OCI-LY3 (cell line): Measurements from ENCODE around the gene ZNF827.

Experiments used
- H2AFZ ChIP-seq: fragments of 200-600, 300-600 bp; shearing (Covaris generic); 2 replicates; pipeline ENCODE4 v1.6.0; 2014; ENCODE audit warnings: antibody characterized with exemption, low read depth, low read length
- H3K27ac ChIP-seq: fragments of 200-600, 300-600 bp; sonication (generic); 2 replicates; pipeline ENCODE4 v1.5.1; 2014; ENCODE audit warnings: mild to moderate bottlenecking, low read length, moderate library complexity, mixed read lengths
- H3K27me3 ChIP-seq: fragments of 200-600, 300-600 bp; sonication (generic); 2 replicates; pipeline ENCODE4 v1.6.1; 2014; ENCODE audit warnings: low read depth, low read length, mixed read lengths
- H3K36me3 ChIP-seq: fragments of 200-600, 300-600 bp; sonication (generic); replicated peaks from 2 replicates; pipeline ENCODE3; 2014; ENCODE audit warnings: low read depth, low read length, mixed read lengths
- H3K4me1 ChIP-seq: fragments of 300-600, 200-600 bp; sonication (generic); 2 replicates; pipeline ENCODE4 v1.6.1; 2014; ENCODE audit warnings: low read length, mixed read lengths
- H3K4me2 ChIP-seq: fragments of 200-600, 300-600 bp; sonication (generic); 2 replicates; pipeline ENCODE4 v1.6.1; 2014; ENCODE audit warnings: low read length, mixed read lengths
- H3K4me3 ChIP-seq: fragments of 300-600, 200-600 bp; sonication (generic); 2 replicates; pipeline ENCODE4 v1.5.1; 2014; ENCODE audit warnings: antibody characterized with exemption, mild to moderate bottlenecking, low read length, moderate library complexity
- H3K79me2 ChIP-seq: fragments of 300-600, 200-600 bp; shearing (Covaris generic); 2 replicates; pipeline ENCODE4 v1.6.1; 2014; ENCODE audit warnings: mild to moderate bottlenecking, low read length, mixed read lengths
- H3K9ac ChIP-seq: fragments of 300-600, 200-600 bp; shearing (Covaris generic); 2 replicates; pipeline ENCODE4 v1.6.0; 2014; ENCODE audit warnings: mild to moderate bottlenecking, low read length, moderate library complexity
- H3K9me3 ChIP-seq: fragments of 200-600, 300-600 bp; shearing (Covaris generic); 2 replicates; pipeline ENCODE4 v1.6.1; 2014; ENCODE audit warnings: low read length, mixed read lengths; ENCODE audit not compliant: insufficient read depth
- H4K20me1 ChIP-seq: fragments of 200-600, 300-600 bp; sonication (generic); 2 replicates; pipeline ENCODE4 v1.6.1; 2016; ENCODE audit warnings: low read length, mixed read lengths; ENCODE audit not compliant: insufficient read depth
- CTCF ChIP-seq: fragments of 200-600, 300-600 bp; sonication (generic); IDR thresholded peaks from 2 replicates; pipeline ENCODE4 v1.5.1; 2014; ENCODE audit warnings: antibody characterized with exemption, low read length, low read depth
- EZH2phosphoT487 ChIP-seq: fragments of 200-600 bp; shearing (Covaris generic); IDR thresholded peaks from 2 replicates; pipeline ENCODE4 v1.6.1; 2018; ENCODE audit warnings: antibody characterized with exemption, mixed run types, low read depth

ZNF827 gene

GRCh38 chr4:145821766-145822165, 116.9 kb downstream of the ZNF827 start:
- H4K20me1 ChIP-seq, result no peaks in the 10 kb centered on the region
- H3K27me3 ChIP-seq, result no peaks in the 10 kb centered on the region
- H3K79me2 ChIP-seq, result no peaks in the 10 kb centered on the region
- TF ChIP-seq EZH2phosphoT487 (no peak), CTCF (no peak)
- H3K4me3 ChIP-seq, result peak overlapping the region; percentile 10
- H3K36me3 ChIP-seq, result peaks cover 27% of the 10 kb centered on the region
- H3K9me3 ChIP-seq, result no peaks in the 10 kb centered on the region
- H2AFZ ChIP-seq, result no peak overlapping the region
- peak overlapping the region; percentile 7 for H3K9ac ChIP-seq
- peak overlapping the region; percentile 62 for H3K4me2 ChIP-seq
- peaks cover 56% of the 10 kb centered on the region for H3K4me1 ChIP-seq
- H3K27ac ChIP-seq, result peak overlapping the region; percentile 17; the same call in 1 of the 2 replicates

GRCh38 chr4:145820407-145820806, 118.2 kb downstream of the ZNF827 start:
- peaks cover 39% of the 10 kb centered on the region for H3K36me3 ChIP-seq
- H3K27me3 ChIP-seq, result no peaks in the 10 kb centered on the region
- peak overlapping the region; percentile 62 for H3K4me2 ChIP-seq
- H4K20me1 ChIP-seq, result no peaks in the 10 kb centered on the region
- peak overlapping the region; percentile 44 for H3K4me3 ChIP-seq
- H3K79me2 ChIP-seq, result no peaks in the 10 kb centered on the region
- H3K9me3 ChIP-seq, result no peaks in the 10 kb centered on the region
- H3K27ac ChIP-seq, result peak overlapping the region; percentile 65
- no peak overlapping the region for H2AFZ ChIP-seq
- H3K4me1 ChIP-seq, result peaks cover 56% of the 10 kb centered on the region
- TF ChIP-seq CTCF, result no peak
- no peak for TF ChIP-seq EZH2phosphoT487
- H3K9ac ChIP-seq, result peak overlapping the region; percentile 17; the same call in 1 of the 2 replicates

- Histone ChIP-seq H3K4me2 (peak overlapping the region; percentile 62), H3K27me3 (no peaks in the 10 kb centered on the region)
Measured at GRCh38 chr4:145819853-145820181, 118.8 kb downstream of the ZNF827 start.

More at GRCh38 chr4:145819853-145820181, 118.8 kb downstream of the ZNF827 start:
- Histone ChIP-seq H3K27ac (peak overlapping the region; percentile 65), H3K9ac (peak overlapping the region; percentile 17; the same call in 1 of the 2 replicates), H3K4me1 (peaks cover 56% of the 10 kb centered on the region), H4K20me1 (no peaks in the 10 kb centered on the region), H3K9me3 (no peaks in the 10 kb centered on the region), H3K4me3 (peak overlapping the region; percentile 44), H3K79me2 (no peaks in the 10 kb centered on the region), H3K36me3 (peaks cover 44% of the 10 kb centered on the region), H2AFZ (peak overlapping the region; percentile 2; the same call in 1 of the 2 replicates)
- TF ChIP-seq CTCF (peak; percentile 35), EZH2phosphoT487 (no peak)
